Activated CD8-positive, alpha-beta memory T cell treated with anti-CD3 and anti-CD28 coated beads for 4 hours (primary cell): ENCODE measurements around the gene RANBP17.
"Not testable (repeated sequence)": the region's sequence is repeated elsewhere in the genome, so short reads cannot be mapped to it uniquely, and the experiment has no call there.

ENCODE experiments used
- DNase-seq, 2 donors: peaks; one replicate each; pipeline ENCODE4 v3.0.0-alpha.2; 2020; ENCODE audit warnings: low read depth in 2 of 2

The RANBP17 gene

DNA sequence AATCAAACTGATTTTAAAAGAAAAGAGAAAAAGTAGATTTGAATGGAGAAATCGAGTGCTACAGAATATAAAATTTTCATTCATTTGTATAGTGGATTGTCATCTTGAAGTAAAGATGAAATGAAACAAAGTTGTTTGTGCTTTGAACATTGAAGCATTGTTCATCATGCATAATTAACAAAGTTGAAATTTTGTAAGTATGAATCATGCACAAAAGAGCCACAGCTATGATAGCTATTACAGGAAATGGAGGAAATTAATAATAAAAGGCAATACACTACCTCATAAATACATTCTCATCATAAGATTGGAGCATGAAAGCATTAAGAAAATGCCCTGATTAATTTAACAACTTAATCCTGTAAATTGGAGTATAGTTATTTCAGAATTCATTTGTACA lies 293.8 kb downstream of the RANBP17 start:
- no peak for DNase-seq

DNA sequence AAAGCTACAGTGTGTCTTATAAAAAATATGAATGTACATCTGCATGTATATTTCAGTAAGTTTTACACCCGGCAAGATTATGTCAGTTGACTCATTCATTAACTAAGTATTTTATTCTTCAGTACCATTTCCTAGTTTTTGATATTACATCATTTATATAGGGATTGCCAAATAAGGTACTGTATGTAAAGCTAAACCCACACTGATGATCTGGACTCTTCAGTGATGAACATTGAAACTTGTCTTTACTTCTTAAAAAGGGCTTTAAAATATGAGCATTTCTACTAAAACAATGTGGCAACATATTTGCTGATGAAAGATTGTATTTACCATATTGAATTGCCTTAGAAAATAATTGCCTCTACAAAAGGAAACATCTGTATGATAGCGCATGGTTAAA lies 295.5 kb downstream of the RANBP17 start:
- no peak for DNase-seq

DNA sequence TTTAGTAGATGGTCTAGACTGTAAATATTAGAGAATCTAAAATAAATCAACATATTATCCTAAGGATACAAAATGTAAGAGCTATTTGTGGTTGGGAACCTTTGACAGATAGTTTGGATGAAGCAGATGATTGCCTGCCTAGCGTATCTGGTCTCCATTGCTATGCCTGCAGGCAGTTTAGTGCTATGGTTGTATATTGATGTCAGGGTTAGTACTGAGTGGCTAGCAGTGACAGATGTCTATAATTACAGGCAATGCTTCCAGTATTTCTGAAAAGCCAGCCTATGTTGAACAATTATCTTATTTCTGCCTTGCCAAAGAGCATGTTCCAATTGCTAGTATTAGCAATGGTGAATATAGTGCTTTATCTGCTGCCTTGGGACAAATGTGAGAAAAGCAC lies 296.0 kb downstream of the RANBP17 start:
- DNase-seq: no peak

DNA sequence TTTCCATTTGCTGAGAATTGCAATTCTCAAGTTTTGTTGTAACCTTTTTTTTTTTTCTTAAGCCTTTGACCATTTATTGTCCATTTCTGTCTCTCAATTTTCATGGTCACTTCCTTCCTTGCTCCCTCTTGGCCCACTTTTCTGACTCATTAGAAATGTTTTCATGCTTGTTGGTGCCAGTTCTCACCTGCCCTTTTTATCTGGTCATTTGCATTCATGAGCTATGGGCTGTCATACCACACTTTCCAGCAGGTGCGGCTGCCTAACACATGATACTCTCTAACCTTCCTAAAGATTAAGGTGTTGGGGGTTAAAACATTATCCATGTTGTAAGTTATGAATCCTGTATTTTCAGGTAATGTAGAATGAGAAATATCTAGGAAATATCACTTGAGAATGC lies 296.8 kb downstream of the RANBP17 start:
- DNase-seq: no peak

DNA sequence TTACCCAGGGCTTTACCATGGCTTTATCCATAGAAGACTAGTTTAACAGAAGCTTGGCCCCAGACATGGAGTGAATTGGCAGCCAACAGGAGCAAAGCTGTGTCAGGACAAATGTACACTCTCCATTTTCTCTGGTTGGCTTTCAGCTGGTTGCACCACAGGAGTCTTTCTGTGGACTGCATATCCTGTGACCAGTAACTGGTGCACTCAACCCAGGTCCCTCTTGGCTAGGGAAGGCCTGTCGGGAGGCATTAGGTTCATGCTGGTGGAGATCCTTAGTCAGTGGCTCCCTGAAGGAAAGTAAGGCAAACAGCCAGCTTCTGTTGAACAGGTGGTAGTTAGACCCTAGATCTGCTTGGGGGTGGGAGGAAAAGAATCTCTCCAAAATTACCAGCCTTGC lies 300.3 kb downstream of the RANBP17 start:
- no peak for DNase-seq

DNA sequence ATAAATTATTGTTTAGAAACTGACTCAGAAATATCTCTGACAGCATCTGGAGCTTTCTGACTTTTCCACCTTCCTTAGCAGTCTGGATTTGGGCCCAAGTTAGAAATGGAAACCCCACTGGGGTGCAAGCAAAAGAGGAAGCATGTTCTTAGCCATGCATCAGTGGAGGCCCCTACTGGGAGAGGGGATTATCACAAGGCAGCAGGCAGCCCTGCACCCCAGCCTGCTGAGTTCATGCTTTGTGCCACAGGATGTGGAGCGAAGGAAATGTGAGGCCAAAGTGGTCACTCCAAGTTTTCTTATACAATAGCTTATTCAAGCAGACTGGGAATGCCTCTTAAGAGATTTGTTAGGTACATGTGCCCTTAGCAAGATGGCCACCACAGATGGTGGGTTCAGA lies 300.8 kb downstream of the RANBP17 start:
- DNase-seq: no peak

DNA sequence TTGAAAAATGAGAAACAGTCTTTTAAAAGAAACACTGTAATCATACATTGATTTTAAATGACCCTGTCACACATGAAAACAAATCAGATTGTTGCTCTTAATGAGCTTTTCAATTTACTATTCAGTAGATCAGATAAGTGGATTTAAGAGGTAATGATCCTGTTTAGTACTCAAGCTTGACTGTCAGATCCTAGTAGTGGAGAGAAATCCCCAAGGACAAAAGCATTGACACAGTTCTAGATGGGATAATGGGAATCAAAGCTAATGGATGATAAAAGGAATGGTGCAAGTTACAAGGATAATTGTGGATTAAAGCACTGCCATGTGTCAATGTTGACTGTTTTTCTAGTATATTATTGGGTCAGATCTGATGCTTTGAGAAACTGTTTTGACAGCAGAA lies 304.9 kb downstream of the RANBP17 start:
- DNase-seq: no peak

DNA sequence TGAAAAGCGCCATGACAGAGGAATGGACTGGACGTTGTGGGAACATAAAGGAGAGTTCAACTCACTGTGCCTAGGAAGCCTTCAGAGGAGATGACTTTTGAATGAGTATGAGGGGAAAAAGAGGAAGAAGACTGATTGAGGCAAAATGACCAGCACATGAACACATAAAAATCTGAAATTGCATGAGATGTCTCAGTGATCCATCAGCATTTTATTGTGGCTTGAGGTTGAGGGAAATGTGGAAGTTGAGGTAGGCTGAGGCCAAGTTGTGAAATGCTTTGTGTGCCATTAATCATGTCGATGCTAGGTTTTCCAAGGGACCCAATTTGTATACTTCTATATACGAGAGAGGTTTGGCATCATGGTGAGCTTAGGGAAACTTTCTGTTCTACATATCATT lies 306.4 kb downstream of the RANBP17 start:
- DNase-seq: no peak

DNA sequence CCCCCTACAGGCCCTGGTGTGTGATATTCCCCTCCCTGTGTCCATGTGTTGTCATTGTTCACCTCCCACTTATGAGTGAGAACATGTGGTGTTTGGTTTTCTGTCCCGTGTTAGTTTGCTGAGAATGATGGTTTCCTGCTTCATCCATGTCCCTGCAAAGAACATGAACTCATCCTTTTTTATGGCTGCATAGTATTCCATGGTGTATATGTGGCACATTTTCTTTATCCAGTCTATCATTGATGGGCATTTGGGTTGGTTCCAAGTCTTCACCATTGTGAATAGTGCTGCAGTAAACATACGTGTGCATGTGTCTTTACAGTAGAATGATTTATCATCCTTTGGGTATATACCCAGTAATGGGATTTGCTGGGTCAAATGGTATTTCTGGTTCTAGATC lies 313.1 kb downstream of the RANBP17 start:
- not testable (repeated sequence) for DNase-seq

DNA sequence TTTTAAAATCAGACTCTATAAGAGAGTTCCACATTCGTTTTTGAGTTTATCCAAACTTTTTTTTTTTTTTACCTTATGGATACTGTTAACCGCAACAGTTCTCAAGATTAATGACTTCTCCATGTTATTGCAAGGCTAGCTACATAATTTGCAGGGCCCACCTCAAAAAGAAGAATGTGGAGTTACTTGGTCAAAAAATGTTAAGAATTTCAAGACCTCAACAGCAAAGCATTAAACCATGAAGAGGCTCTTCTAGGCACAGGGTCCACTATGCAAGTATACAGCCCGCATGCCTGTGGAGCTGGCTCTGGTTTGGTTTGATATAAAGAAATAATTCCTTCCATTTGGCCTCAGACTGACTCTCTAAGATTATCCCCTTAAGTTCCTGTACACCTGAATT lies 313.9 kb downstream of the RANBP17 start:
- no peak for DNase-seq

DNA sequence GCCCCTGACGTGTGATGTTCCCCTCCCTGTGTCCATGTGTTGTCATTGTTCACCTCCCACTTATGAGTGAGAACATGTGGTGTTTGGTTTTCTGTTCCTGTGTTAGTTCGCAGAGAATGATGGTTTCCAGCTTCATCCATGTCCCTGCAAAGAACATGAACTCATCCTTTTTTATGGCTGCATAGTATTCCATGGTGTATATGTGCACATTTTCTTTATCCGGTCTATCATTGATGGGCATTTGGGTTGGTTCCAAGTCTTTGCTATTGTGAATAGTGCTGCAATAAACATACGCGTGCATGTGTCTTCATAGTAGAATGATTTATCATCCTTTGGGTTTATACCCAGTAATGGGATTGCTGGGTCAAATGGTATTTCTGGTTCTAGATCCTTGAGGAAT lies 316.4 kb downstream of the RANBP17 start:
- DNase-seq: not testable (repeated sequence)

DNA sequence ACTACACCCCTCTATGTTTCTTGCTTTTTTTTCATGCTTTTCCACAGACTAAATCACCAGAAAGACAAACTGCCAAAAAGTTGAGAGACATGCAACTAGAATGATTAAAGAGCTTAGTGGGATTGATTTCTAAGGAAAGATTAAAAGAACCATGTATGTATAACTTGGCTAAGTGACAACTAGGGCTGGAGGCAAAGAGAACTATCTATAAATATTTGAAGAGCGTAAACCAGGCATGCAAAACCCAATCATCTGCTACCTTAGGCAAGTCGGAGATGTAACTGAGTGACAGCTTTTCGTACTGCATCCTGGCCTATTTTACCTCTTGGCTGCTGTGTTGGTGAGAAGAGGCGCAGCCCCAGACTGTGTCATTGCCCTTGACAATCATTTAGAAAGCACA lies 326.2 kb downstream of the RANBP17 start:
- DNase-seq: no peak

DNA sequence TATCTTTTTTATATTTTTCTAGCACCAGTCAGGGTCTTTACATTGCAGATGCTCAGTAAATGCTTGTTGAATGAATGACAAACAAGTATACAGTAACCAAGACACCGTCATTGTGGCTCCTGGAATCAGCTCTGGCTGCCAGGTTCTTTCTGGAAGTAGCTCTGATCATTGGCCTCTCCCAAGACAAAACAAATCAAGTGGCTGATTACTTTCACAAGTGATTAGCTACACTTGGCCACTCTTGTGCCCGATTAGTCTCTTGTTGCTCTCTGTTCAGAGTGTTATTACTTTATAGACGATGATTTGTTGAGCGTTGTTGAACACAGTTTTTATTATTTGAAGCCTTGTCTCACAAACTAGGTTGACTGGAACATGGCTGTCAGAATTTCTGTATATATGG lies 327.6 kb downstream of the RANBP17 start:
- DNase-seq: no peak

DNA sequence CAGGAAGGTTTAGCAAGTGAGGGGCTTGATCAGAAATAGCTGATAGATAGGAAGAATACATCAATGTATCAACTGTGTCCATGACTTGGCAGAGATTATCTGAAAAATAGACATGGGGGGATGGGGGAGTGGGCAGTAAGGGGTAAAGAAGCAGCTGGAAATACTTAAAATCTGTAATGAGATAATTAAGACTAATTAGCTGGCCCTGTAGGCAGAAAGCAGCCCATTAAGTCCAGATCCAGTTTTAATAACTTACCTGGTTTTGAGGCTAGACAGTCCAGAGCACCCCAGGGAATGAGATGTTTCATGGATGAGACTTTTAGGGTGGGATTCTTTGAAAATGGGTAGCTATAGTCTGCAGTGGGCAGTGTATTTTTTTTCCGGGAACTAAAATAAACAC lies 330.3 kb downstream of the RANBP17 start:
- no peak for DNase-seq

DNA sequence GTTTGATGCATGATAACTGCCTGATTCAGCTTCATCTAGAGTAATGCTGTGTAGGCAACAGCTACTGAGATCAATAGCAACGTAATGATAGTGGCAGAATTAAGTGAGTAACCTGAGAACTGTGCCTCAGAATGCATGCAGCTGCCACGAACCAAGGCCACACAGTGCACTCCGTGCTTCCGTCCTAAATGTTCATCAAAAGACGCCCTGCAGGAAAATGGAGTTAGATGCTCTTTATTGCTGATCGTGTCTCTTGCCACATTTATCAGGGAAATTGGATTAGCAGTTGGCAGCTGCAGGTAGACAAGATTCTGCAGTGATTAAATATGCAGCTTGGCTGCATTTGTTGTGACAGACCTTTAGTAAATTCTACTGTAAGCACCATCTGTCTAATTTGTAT lies 339.5 kb downstream of the RANBP17 start:
- no peak for DNase-seq

DNA sequence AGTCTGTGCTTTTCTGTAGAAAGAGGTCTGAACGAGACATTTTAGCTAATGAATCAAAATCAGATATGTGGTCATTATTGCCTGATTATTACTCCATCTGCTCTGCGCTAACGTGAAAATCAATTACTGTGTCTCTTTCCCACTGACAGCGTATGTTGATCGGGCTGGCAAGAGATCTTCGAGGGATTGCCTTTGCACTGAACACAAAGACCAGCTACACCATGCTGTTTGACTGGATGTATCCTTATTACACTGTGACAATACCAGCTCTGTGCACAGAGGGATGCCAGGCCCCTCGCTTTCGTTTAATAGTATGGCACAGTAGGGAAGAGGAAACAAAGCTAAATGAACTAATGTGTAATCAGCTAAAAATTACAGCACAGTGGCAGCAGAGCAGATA lies 343.6 kb downstream of the RANBP17 start:
- no peak for DNase-seq

DNA sequence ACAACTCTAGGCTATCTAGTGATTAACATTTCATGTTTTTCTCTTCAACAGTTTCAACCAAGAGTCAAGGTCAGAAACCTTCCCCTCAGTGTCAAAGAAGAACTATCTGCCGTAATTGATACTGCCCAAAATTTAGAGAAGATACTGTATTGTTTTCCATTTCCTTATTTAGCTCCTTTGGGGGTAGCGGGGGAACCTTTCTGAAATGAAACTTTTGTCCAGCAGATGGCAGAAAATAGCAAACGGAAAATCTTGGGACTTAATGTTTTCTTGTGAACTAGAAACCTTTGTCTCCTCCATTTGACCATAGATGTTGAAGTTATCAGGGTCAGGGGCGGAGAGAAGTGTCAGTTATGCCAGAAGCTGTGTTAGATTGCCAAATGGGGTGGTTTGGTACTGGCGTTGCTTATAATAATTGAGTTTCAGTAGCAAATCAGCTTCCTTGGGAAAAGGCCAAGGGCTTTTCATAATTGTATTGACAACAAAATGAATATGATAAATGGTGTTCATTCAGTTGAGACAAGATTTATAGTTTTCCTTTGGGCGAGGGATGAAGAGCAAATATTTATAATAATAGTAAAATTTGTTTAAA lies 345.5 kb downstream of the RANBP17 start:
- no peak for DNase-seq

DNA sequence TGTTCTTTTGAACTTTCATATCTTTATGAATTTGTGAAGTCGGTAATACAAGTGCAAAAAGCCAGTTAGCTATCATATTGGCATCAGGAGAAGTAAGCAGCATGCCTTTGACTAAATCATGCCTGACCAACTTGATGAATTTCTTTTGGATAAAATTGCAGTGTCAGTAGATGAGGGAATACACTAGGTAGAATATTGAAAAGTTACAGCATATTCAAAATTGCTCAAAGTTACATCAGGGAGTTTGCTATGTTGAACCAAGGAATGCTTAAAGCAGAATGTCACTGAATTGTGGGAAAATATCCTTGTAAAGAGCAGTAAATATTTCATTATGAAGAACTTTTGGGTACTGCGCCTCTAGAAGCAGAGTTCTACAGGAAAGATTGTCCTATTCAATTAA lies 360.1 kb downstream of the RANBP17 start:
- no peak for DNase-seq

DNA sequence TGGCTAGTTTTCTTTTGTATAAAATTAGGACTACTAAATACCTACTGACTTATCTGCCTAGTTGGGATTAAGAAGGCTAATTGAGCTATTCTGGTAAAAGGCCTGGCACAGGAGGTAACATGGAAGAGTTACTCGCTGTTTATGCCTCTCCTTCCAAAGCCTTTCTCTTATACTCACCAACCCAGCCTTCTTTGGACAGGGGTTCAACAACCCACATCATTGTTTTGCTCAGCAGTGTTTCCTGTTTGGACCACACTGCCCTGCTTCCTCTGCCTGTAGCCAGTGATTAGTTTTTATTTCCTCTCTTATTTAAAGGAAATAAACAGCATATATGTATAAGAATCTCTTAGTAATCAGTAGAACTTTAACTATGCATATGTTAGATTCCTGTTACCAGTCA lies 362.1 kb downstream of the RANBP17 start:
- no peak for DNase-seq

DNA sequence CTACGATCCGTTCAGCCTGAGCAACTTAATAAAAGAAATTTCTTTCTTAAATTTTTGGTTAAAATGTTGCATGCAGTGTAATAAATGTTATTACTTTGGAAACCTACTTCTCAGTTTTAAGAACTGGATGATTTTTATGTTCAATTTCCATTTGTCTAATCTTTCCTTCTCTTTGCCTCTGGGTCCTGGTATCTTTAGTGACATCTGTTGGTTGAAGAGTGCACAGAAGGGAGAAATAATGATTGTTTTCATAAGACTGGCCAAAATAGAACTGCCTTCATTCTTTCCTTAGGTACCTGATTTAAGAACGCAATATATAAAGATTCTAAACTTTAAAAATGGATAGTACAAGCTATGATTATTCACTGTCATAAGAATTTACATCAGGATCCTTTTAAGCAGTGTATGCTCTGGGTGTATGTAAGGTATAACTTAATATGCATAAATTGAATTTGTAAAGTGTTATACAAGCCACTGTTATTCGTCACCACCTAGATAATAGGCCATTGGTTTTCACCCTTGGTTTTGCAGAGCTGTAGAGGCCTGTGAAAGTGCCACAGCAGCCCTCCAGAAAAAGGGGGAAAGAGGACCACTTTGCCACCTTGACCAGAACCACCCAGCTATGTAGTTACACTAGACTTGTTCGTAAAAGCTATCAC lies 364.4 kb downstream of the RANBP17 start:
- DNase-seq: no peak

DNA sequence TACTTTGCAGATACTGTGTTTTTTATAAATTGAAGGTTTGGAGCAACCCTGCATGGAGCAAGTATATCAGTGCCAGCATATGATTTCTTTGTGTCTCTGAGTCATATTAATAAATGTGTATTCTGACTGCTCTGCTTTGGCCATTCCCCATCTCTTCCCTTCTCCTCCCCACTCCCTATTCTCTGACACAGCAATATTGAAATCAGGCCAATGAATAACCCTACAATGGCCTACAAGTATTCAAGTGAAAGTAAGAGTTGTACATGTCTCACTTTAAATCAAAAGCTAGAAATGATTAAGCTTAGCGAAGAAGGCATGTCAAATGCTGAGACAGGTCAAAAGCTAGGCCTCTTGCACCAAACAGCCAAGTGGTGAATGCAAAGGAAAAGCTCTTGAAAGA lies 365.0 kb downstream of the RANBP17 start:
- no peak for DNase-seq

DNA sequence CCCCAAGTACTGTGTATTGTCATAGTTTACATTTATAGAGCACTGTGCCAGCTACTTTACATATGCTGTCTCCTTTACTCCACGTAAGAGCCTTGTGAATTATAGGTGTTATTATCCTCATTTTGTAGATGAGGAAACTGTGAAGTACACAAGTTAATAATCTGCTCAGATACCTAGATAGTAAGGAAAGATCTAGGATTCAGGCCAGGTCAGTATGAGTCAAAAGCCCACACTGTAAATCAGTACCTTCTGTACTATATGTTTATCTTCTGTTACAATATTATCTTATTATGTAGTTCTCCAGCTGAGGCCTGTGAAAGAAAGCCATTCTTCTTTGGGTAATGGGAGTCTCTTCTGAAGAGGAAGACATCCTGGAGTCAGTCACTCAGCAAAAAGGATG lies 374.8 kb downstream of the RANBP17 start:
- no peak for DNase-seq

DNA sequence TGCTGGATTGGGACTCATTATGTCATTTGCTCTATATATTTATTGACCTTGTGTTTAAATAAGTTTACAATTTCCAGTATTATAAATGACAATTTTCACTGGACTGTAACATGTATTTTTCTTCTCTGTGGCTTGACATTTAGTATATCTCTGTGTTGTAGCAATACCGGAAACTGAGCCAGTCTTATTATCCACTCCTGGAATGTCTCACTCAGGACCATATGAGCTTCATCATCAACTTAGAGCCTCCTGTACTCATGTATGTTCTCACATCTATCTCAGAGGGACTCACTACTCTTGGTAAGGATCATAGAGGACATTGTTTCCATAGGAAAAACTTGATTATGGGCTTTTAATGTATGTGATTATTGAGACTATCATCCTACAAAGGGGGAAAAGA lies 380.7 kb downstream of the RANBP17 start:
- DNase-seq: no peak

DNA sequence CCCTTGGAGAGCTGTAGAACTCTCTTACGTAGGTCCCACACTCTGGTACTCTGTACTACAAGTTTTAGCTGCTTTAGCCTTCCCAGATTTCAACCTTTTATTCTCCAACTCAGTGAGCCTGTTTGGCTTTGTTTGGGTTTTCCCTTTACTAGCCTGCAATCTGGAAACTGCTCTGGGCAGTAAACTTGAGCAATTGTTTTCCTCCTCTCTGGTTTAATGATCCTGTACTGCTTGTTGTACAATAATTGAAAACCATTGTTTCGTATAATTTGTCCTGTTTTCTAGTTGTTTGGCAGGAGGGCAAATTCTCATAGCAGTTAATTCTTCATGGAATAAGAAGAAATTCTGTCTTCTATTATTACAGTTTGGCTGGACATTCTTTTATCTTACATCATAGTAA lies 384.4 kb downstream of the RANBP17 start:
- no peak for DNase-seq
